T47D (cell line): ENCODE data around the gene XPO6.
A peak's percentile ranks its signal among the peaks of the same experiment; 100 is the strongest.

Source experiments
- DNase-seq, 2 experiments: peaks; one replicate each; pipeline versions ENCODE4 v3.0.0 to v3.0.0-alpha.2; 2011 to 2012; ENCODE audit warnings: low read depth in 1 of 2, low spot score in 1 of 2
- JUND ChIP-seq: IDR thresholded peaks from 2 replicates; pipeline ENCODE4 v1.6.1; 2012; ENCODE audit warnings: low read depth
- in situ Hi-C: cut with HindIII; loops from 2 replicates; pipeline ENCODE4 v1.10.0; 2016; ENCODE audit warnings: low sequenced_read_pairs, low pct_unique_long_range_greater_than_20kb

The XPO6 gene

DNA sequence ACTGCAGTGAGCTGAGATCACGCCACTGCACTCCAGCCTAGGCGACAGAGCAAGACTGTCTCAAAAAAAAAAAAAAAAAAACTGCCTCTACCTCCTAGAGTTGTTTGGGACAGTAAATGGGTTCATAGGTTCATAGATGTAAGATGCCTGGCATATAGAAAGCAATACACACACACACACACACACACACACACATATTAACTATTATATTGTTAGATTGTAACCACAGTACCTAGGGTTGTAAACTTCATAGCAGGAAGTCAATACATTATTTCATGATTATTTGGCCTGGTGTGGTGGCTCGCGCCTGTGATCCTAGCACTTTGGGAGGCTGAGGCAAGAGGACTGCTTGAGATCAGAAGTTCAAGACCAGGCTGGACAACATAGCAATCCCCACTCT is 5.8 kb downstream of the XPO6 start:
- no peak for DNase-seq
- in situ Hi-C loops, result no loop called here
- no peak for TF ChIP-seq JUND

DNA sequence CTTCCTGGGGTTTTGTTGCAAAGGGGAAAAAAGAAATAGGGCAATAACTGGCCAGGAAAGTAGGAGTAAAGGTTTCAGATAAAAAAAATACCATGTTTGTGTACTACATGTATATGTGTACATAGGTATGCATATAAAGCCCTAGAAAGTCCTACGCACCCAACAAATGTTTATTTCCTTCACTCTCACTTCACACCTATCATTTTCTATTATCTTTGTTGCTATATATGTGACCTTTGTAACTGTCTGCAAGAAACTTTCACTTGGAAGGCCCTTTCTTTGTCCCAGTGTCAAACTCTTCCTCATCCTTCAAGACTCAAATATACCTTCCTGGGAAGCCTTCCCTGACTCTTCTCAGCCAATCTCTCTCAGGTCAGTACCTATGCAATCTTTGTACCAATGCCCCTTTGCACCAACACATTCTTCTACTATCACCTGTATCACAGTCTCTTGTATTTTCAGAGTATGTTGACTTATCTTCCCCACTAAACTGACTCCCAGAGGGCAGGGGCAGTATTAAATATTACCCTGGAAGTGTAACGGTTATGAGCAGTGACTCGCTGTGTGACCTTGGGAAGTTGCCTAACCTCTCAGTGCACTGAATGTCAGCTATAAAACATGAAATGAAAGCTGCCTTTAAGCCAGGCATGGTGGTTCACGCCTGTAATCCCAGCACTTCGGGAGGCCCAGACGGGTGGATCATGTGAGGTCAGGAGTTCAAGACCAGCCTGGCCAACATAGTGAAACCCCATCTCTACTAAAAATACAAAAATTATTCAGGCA is 6.5 kb downstream of the XPO6 start:
- in situ Hi-C loops, result no loop called here
- no peak for TF ChIP-seq JUND
- DNase-seq, result no peak

DNA sequence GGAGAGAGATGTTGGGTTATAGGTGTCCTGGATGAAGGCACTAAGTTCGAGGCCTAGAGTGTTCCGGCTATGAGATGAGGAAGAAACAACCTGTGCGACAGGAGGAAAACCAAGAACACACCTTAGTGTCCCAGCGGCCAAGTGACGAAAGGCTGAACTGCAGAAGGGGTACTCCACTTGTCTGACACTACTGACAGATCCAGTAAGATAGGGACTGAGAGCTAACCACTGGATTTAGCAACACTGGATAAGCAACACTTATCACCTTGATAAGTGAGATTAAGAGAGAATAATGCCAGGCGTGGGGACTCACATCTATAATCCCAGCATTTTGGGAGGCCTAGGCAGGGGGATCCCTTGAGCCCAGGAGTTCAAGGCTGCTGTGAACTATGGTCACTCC is 7.1 kb downstream of the XPO6 start:
- no peak for TF ChIP-seq JUND
- in situ Hi-C loops, result no loop called here

DNA sequence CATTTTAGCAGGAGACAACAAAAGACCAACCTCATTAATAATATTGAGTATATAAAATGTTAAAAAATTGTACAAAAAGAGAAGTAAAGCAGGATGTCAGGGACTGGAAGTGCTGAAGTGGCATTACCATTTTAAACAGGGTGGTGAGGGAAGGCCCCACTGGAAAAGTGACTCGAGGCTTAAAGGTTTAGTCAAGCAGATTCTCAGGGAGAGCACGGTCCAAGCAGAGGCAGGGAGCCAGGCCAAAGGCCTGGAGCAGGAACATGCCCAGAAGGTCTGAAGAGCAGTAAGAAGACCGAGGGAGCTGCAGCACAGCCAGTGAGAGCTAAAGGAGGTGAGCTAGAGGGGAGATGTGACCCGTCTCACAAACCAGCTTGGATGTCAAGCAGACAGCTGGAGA is 7.6 kb downstream of the XPO6 start:
- in situ Hi-C loops, result no loop called here
- TF ChIP-seq JUND, result no peak
- no peak for DNase-seq

More for the DNA sequence above, 7.1 kb downstream of the XPO6 start:
- no peak for DNase-seq

DNA sequence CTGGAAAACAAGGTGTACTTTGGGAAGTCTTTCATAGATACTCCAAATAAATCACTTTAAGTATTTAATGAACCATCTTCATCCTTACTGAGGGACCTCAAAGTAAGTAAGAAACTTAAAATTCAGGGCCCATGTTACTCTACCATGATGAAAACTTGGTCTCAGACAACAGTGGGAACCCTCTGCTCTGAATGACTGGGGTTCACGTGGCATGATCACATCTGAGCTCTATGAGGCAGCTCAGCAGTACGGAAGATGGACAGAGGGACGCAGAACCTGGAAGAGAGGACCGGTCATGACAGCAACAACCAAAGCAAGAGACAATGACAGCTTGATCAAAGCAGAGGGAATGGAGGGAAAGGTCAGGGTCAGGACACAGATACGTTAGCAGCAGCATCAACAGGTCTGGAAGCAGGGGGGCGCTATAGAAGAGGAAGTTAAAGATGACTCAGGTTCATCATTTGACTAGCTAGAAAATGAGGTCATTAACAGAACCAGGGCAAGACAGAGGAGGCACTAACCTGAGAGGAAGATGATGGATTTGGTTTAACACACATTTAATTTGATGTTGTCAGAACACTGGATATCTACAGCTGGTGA is 9.5 kb downstream of the XPO6 start:
- no peak for DNase-seq
- in situ Hi-C loops, result no loop called here
- no peak for TF ChIP-seq JUND

DNA sequence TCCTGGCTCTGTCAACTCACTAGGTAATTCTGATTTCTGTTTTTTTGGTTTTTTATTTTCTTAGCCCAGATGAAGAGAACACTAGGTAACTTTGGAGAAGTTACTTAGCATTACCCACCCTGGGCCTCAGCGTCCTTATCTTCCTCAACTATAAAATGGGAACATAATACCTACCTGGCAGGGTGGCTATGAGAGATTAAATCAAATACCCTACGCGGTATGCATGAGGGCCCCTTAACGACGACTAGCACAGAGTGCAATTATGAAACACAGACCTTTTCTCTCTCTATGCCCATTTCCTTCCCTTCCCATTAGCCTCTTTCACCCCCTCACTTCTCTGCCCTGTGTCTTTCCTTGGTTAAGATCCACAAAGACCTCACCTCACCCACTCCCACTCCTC is 11.1 kb downstream of the XPO6 start:
- in situ Hi-C loops, result no loop called here
- DNase-seq, result no peak
- TF ChIP-seq JUND, result no peak

DNA sequence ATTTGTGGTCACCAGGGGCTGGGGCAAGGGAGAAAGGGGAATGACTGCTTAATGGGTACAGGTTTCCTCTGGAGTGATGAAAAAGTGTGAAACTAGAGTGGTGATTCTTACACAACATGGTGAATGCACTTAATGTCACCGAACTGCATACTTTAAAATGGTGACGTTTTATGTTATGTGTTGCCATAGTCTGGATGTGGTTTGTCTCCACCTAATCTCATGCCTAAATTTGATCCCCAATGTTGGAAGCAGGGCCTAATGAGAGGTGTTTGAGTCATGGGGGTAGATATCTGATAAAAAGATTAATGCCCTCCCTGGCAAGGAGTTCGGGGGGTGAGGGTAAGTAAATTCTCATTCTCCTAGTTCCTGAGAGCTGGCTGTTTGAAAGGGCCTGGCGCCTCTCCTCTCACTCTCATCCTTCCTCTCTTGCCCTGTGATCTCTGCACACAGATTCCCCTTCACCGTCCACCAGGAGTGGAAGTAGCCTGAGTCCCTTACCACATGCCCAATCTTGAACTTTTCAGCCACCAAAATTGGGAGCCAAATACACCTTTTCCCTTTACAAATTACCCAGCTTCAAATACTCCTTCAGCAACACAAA is 15.3 kb downstream of the XPO6 start:
- no peak for TF ChIP-seq JUND
- in situ Hi-C loops, result no loop called here
- no peak for DNase-seq

DNA sequence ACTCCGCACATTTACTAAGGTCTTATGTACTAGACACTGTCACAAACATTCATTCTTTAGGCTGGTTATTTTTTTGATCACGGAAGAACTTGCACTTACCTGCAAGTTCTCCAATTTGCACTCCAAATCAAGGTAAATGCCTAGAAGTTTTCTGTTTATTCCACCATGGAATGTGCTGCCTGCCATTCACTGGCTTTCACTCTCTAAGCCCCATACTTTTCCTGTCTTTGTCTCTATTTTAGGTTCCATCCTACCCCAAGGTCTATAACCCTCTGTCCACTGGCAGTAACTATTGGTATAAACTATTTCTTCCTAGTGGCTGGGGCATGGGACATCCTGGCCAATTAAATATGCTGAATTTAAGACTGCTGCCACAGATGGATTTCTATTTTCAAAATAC is 15.9 kb downstream of the XPO6 start:
- TF ChIP-seq JUND, result no peak
- in situ Hi-C loops, result no loop called here
- DNase-seq, result no peak

DNA sequence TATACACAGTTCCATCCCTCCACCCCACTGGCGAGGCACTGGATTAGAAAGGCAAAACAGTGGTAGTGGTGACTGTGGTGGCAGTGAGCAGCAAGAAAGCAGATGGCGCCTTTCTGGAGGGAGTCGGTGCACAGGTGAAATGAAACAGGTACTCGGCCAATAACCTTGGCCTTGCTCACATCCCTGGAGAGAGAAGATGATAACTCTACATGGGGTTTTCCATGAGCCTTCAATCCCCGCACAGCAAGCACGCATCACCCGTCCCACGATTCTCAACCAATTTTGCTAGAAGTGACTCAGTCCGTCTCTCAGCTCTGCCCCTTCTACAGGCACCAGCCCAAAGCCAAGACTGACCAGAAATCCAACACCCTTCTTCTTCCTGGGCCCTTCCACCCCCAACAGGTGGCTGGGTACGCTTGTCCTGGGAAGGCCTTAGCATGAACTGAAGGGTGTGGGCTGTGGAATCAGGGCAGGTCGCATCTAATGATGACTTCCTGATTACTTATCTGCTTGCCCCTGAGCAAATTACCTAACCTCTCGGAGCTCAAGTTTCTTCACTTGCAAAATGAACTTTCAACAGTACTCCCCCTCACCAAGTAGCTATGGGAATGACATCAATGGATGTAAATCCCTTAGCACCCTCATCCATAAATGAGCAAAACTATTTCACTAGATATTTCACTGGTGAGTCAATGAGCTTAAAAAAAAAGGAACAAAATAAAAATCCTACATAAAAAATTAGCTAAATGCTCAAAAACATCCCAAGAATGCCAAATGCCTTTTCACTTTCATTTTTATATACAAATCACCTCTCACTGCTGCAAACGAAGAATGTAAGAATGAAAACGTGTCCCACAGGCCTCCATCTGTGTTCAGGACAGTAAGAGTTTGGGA is 18.0 kb downstream of the XPO6 start:
- no peak for TF ChIP-seq JUND
- in situ Hi-C loops, result no loop called here
- DNase-seq, result no peak

DNA sequence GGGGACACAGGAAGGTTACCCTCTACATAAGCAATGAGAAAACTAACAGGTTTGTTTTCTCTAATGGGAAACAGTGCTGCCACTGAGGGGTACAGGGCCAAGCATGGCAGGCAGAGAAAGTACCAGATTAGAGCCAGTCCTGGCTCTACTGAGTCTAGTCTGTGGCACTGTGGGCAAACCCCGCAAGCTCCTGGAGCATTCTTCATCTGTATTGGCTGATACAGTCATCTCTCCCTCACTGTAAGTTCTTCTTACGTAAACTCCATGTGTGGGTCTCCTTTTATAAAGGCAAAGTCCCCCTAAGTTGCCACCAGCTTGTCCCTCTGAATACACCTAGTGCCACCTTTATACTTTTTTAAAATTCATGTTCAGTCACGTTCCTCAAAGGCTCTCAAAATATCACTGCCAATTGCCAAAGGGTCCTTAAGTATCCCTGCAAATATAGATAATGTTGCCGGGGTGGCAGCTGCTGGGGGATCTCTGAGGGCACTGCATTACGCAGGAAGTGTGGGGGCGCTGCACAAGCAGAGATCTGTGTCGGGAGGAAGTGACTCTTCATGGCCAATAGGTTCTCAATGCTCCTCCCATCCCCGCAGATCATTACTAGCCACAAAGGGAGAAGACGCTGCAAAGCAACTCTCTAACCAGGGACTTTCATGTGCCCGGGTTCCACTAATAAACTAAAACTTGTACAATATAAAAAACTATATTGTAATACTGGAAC is 18.8 kb downstream of the XPO6 start:
- no peak for DNase-seq
- TF ChIP-seq JUND, result no peak

DNA sequence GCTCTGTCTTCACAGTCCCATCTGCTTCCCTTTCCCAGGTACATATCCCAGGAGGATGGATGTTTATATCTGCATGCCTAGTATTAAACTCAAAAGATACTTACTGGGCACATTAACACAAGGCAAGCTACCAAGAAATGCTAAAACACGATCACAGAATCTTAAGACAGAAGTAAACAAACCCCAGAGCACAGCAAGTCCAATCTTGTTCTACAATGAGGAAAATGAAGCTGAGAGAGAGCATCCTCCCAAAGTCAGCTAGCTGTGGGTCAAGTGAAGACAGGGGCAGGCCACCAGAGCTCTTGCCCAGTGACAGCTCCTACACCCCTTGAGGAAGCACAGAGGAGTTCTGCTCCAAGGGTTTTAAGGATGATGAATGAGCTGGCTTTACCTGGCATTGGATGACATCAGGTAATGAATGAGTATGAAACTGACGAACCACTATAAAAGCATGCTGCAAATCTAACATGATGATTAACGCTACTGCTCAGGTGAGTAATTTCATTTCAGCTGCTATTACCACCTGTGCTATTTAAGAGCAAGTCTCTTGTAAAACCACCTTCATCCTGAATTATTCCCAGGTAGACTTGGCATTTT is 20.3 kb downstream of the XPO6 start:
- no peak for TF ChIP-seq JUND
- peak in 1 of 2 experiments; percentile 15 for DNase-seq
- in situ Hi-C loops, result no loop called here

More for the DNA sequence above, 18.8 kb downstream of the XPO6 start:
- in situ Hi-C loops, result no loop called here

DNA sequence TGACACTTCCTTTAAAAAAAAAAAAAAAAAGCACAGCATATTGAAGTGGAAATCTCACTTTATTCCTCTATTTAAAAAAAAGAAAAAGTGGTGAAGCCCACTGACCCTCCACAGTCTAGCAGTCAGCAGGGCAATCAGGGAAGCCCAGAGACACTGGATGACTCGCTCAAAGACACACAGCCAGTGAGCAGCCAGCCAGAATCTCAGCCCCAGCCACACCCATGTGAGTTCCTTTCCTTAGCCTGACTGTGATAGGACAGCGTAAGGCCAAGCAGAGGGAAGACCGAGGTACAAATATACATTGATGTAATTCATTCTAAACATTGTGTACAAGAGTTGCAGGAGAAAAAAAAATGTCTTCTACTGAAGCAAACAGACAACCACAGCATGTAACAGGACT is 22.5 kb downstream of the XPO6 start:
- in situ Hi-C loops, result no loop called here
- DNase-seq, result no peak
- TF ChIP-seq JUND, result no peak
